GM23338 (cell line): ENCODE data around the gene TMEFF1. TPM values are rescaled to one million over a fixed set of nuclear protein-coding genes. Genes with fewer than 3 reads are reported as not detected.

ENCODE experiments used
- ATAC-seq: fragments of 200-7000 bp; cut with Tn5 transposase; 3 replicates; pipeline ENCODE4 v1.9.1; 2020
- DNase-seq: peaks from one replicate; pipeline ENCODE4 v3.0.0-alpha.2; 2015; ENCODE audit warnings: low spot score
- H2AFZ ChIP-seq: fragments of 200-600 bp; sonication (generic); 2 replicates; pipeline ENCODE4 v1.8.0; 2016; ENCODE audit warnings: antibody characterized with exemption, mild to moderate bottlenecking, moderate library complexity
- H3F3A ChIP-seq: fragments of 200-600 bp; sonication (generic); replicated peaks from 2 replicates; pipeline ENCODE4 v1.8.0; 2017; ENCODE audit warnings: antibody characterized with exemption, mixed run types, low read depth
- H3K27ac ChIP-seq: fragments of 200-600 bp; sonication (generic); 2 replicates; pipeline ENCODE4 v1.6.1; 2016; ENCODE audit warnings: low read depth
- H3K27me3 ChIP-seq: fragments of 200-600 bp; sonication (generic); 2 replicates; pipeline ENCODE4 v1.8.0; 2016; ENCODE audit warnings: mild to moderate bottlenecking, mixed run types, moderate library complexity; ENCODE audit not compliant: insufficient read depth
- H3K36me3 ChIP-seq: fragments of 200-600 bp; sonication (generic); 2 replicates; pipeline ENCODE4 v1.8.0; 2016; ENCODE audit warnings: mild to moderate bottlenecking; ENCODE audit not compliant: insufficient read depth
- H3K4me1 ChIP-seq: fragments of 200-600 bp; sonication (generic); 2 replicates; pipeline ENCODE4 v1.8.0; 2016; ENCODE audit warnings: mild to moderate bottlenecking, moderate library complexity; ENCODE audit not compliant: insufficient read depth
- H3K4me2 ChIP-seq: fragments of 200-600 bp; sonication (generic); 2 replicates; pipeline ENCODE4 v1.7.1; 2017; ENCODE audit warnings: mixed run types
- H3K4me3 ChIP-seq: fragments of 200-600 bp; sonication (generic); 2 replicates; pipeline ENCODE4 v1.6.1; 2016; ENCODE audit warnings: mixed run types
- H3K79me2 ChIP-seq: fragments of 200-600 bp; sonication (generic); replicated peaks from 2 replicates; pipeline ENCODE4 v1.8.0; 2017; ENCODE audit warnings: mild to moderate bottlenecking; ENCODE audit not compliant: insufficient read depth
- H3K9me2 ChIP-seq: fragments of 200-600 bp; sonication (generic); 2 replicates; pipeline ENCODE4 v1.8.0; 2017; ENCODE audit not compliant: insufficient read depth
- H4K20me1 ChIP-seq: fragments of 200-600 bp; sonication (generic); replicated peaks from 2 replicates; pipeline ENCODE4 v1.8.0; 2017; ENCODE audit warnings: mild to moderate bottlenecking; ENCODE audit not compliant: insufficient read depth
- H3K27ac Mint-ChIP-seq: 2 replicates; pipeline ENCODE4 v1.8.0; 2020; ENCODE audit warnings: inconsistent platforms, mild to moderate bottlenecking, moderate library complexity, mixed read lengths
- H3K27me3 Mint-ChIP-seq: 3 replicates; pipeline ENCODE4 v1.8.0; 2022; ENCODE audit warnings: low read depth, mild to moderate bottlenecking, moderate library complexity, mixed read lengths, inconsistent platforms; ENCODE audit not compliant: insufficient read depth, poor library complexity
- H3K36me3 Mint-ChIP-seq: 3 replicates; pipeline ENCODE4 v1.8.0; 2021; ENCODE audit warnings: low read depth, mild to moderate bottlenecking, inconsistent platforms, moderate library complexity, mixed read lengths
- H3K4me1 Mint-ChIP-seq: 3 replicates; pipeline ENCODE4 v1.8.0; 2020; ENCODE audit warnings: mild to moderate bottlenecking, inconsistent platforms, mixed read lengths
- H3K4me3 Mint-ChIP-seq: 3 replicates; pipeline ENCODE4 v1.8.0; 2021; ENCODE audit warnings: moderate library complexity, mild to moderate bottlenecking, inconsistent platforms, mixed read lengths
- H3K9me3 Mint-ChIP-seq: 3 replicates; pipeline ENCODE4 v1.8.0; 2020; ENCODE audit warnings: moderate library complexity, mild to moderate bottlenecking, inconsistent platforms, mixed read lengths
- CREB1 ChIP-seq: fragments of 250-450 bp; sonication (Bioruptor Pico); IDR thresholded peaks from 2 replicates; pipeline ENCODE4 v1.5.0; 2020; ENCODE audit warnings: low read depth, mild to moderate bottlenecking, moderate library complexity
- CTCF ChIP-seq, 2 experiments: fragments of 200-600 bp in 1 of 2; sonication (generic) in 1 of 2; conservative IDR thresholded peaks; 2 replicates each; pipeline versions ENCODE4 v1.5.1 to v1.6.1; 2016 to 2017; ENCODE audit warnings: antibody characterized with exemption in 2 of 2, low read depth in 2 of 2, mild to moderate bottlenecking in 2 of 2, moderate library complexity in 1 of 2
- ETS1 ChIP-seq: IDR thresholded peaks from 2 replicates; pipeline ENCODE4 v1.6.1; 2016; ENCODE audit warnings: antibody characterized with exemption
- EZH2 ChIP-seq: fragments of 200-600 bp; sonication (generic); IDR thresholded peaks from one replicate; pipeline ENCODE4 v1.8.0; 2017; ENCODE audit warnings: antibody characterized with exemption, mild to moderate bottlenecking, low read depth; ENCODE audit not compliant: unreplicated experiment
- JUNB ChIP-seq: IDR thresholded peaks from one replicate; pipeline ENCODE4 v1.6.1; 2016; ENCODE audit warnings: antibody characterized with exemption; ENCODE audit not compliant: unreplicated experiment
- POLR2AphosphoS5 ChIP-seq: IDR thresholded peaks from 2 replicates; pipeline ENCODE4 v1.6.1; 2016; ENCODE audit warnings: antibody characterized with exemption, low read depth
- REST ChIP-seq: IDR thresholded peaks from one replicate; pipeline ENCODE4 v1.6.1; 2018; ENCODE audit warnings: antibody characterized with exemption; ENCODE audit not compliant: unreplicated experiment
- STAT1 ChIP-seq: IDR thresholded peaks from one replicate; pipeline ENCODE4 v1.6.1; 2016; ENCODE audit warnings: antibody characterized with exemption; ENCODE audit not compliant: unreplicated experiment
- ZNF114 ChIP-seq: fragments of 250-450 bp; sonication (Bioruptor Pico); IDR thresholded peaks from 2 replicates; pipeline ENCODE4 v1.5.0; 2020; ENCODE audit warnings: mild to moderate bottlenecking, moderate library complexity
- ZNF331 ChIP-seq: fragments of 250-450 bp; sonication (Bioruptor Pico); IDR thresholded peaks from 2 replicates; pipeline ENCODE4 v1.5.0; 2020; ENCODE audit warnings: low read depth, mild to moderate bottlenecking, moderate library complexity
- polyA plus RNA-seq: library from polyadenylated mRNA; unstranded; fragments of >200 nt; fragmentation: Nextera tagmentation; extraction: Ambion mirVana; gene quantifications from 2 replicates; pipeline ENCODE4 v1.2.1, GENCODE V29; 2016
- total RNA-seq: library from RNA; depleted of rRNA; stranded (reverse); fragments of >200 nt; shearing (Covaris generic); gene quantifications from 2 replicates; pipeline ENCODE4 v1.2.3, GENCODE V29; 2014

The TMEFF1 gene
- total and polyA plus RNA-seq, 2 experiments from 2014 or later: 6.6 to 85.2 TPM

GRCh38 chr9:100575765-100576386 lies 102.9 kb downstream of the TMEFF1 start:
- no peaks in the 10 kb centered on the region for H3K79me2 ChIP-seq
- no peak for DNase-seq
- Mint-ChIP-seq H3K27ac (no peak overlapping the region), H3K9me3 (no peaks in the 10 kb centered on the region), H3K36me3 (peaks cover 18% of the 10 kb centered on the region; the same call in 2 of the 3 replicates), H3K4me3 (no peak overlapping the region), H3K27me3 (no peaks in the 10 kb centered on the region), H3K4me1 (no peaks in the 10 kb centered on the region)
- no peaks in the 10 kb centered on the region for H3K27me3 ChIP-seq
- H3F3A ChIP-seq: no peaks in the 10 kb centered on the region
- no peak overlapping the region for H2AFZ ChIP-seq
- no peak for TF ChIP-seq EZH2
- TF ChIP-seq POLR2AphosphoS5: no peak
- no peak for TF ChIP-seq STAT1
- H4K20me1 ChIP-seq: peaks cover 4% of the 10 kb centered on the region; the same call in 1 of the 2 replicates
- no peaks in the 10 kb centered on the region for H3K4me1 ChIP-seq
- no peak overlapping the region for H3K4me3 ChIP-seq
- no peak overlapping the region for H3K4me2 ChIP-seq
- H3K36me3 ChIP-seq: no peaks in the 10 kb centered on the region; the same call in 1 of the 2 replicates
- no peak for ATAC-seq
- no peaks in the 10 kb centered on the region for H3K9me2 ChIP-seq
- H3K27ac ChIP-seq: no peak overlapping the region

- Histone ChIP-seq H3K27me3 (no peaks in the 10 kb centered on the region), H3K4me1 (no peaks in the 10 kb centered on the region), H2AFZ (no peak within 1 kb of the TSS), H3K4me2 (no peak within 1 kb of the TSS), H4K20me1 (no peaks in the 10 kb centered on the region; the same call in 1 of the 2 replicates), H3K4me3 (no peak within 1 kb of the TSS), H3K36me3 (no peaks in the 10 kb centered on the region; the same call in 1 of the 2 replicates), H3F3A (no peaks in the 10 kb centered on the region), H3K9me2 (no peaks in the 10 kb centered on the region), H3K27ac (no peak within 1 kb of the TSS), H3K79me2 (no peaks in the 10 kb centered on the region)
- no peaks in the 10 kb centered on the region for H3K4me1 Mint-ChIP-seq
- no peaks in the 10 kb centered on the region for H3K9me3 Mint-ChIP-seq
- ATAC-seq (no peak), DNase-seq (no peak)
- no peaks in the 10 kb centered on the region for H3K27me3 Mint-ChIP-seq
- H3K36me3 Mint-ChIP-seq: peaks cover 13% of the 10 kb centered on the region; the same call in 2 of the 3 replicates
- H3K27ac Mint-ChIP-seq: no peak within 1 kb of the TSS
- no peak within 1 kb of the TSS for H3K4me3 Mint-ChIP-seq
- TF ChIP-seq JUNB (no peak), ZNF331 (CRISPR knock-in tag) (no peak), ETS1 (no peak), CREB1 (CRISPR knock-in tag) (no peak), POLR2AphosphoS5 (no peak), CTCF (conservative IDR thresholded peaks at IDR 0.05; ENCODE audit: low read depth in 2 of 2) (no peak), EZH2 (no peak), REST (no peak), ZNF114 (no peak)
These were observed 105.0 kb downstream of the TMEFF1 start, which contains the start of gene CAVIN4 for GRCh38 chr9:100577776-100578448. Gene CAVIN4, plus strand, starts transcription at chr9:100578079. Its CDS starts 65 bp downstream, at chr9:100578144.
